ENCODE data around the gene EHMT1. TPM values are rescaled to one million over a fixed set of nuclear protein-coding genes. Genes with fewer than 3 reads are reported as not detected.
A peak's percentile ranks its signal among the peaks of the same experiment; 100 is the strongest.

Gene EHMT1
- total RNA-seq, 1 donor from 2014 or later = 64.5 TPM

GRCh38 chr9:137611623-137612609 lies 6.9 kb upstream of the EHMT1 start:
- H4K20me1 ChIP-seq (ENCODE audit: insufficient read depth, low read length) = peaks cover 8% of the 10 kb centered on the region
- Mint-ChIP-seq H3K4me1 (ENCODE audit: low read depth, unreplicated experiment) (peaks cover 16% of the 10 kb centered on the region), H3K27me3 (ENCODE audit: low read depth, unreplicated experiment) (no peaks in the 10 kb centered on the region), H3K9me3 (ENCODE audit: unreplicated experiment) (no peaks in the 10 kb centered on the region), H3K4me3 (ENCODE audit: unreplicated experiment) (no peak overlapping the region), H3K27ac (ENCODE audit: unreplicated experiment) (peak overlapping the region; percentile 85), H3K36me3 (ENCODE audit: low read depth, unreplicated experiment) (peaks cover 4% of the 10 kb centered on the region)
- H3K79me2 ChIP-seq (ENCODE audit: insufficient read depth, low read length) = peaks cover 19% of the 10 kb centered on the region
- no peaks in the 10 kb centered on the region for H3K27me3 ChIP-seq (ENCODE audit: insufficient read depth, low read length)
- peak overlapping the region; percentile 70 for H3K27ac ChIP-seq (ENCODE audit: low read depth, low read length)
- no peak for TF ChIP-seq CTCF (IDR thresholded peaks at IDR 0.05; ENCODE audit: insufficient read depth, low read depth, low read length)
- TF ChIP-seq EZH2 (IDR thresholded peaks at IDR 0.05; ENCODE audit: insufficient read depth, low read length) = no peak
- peak overlapping the region; percentile 71 for H3K4me2 ChIP-seq (ENCODE audit: low read length)
- H3K4me1 ChIP-seq (ENCODE audit: insufficient read depth, low read length) = peaks cover 21% of the 10 kb centered on the region
- FAIRE-seq (peak; percentile 78), DNase-seq (ENCODE audit: low read depth) (peak; percentile 70)
- peak overlapping the region; percentile 11 for H3K4me3 ChIP-seq (ENCODE audit: insufficient read depth, low read depth, low read length)
- no peaks in the 10 kb centered on the region for H3K9me3 ChIP-seq (ENCODE audit: insufficient read depth, low read depth, low read length)
- H2AFZ ChIP-seq (ENCODE audit: low read depth, low read length) = peak overlapping the region; percentile 41
- peak overlapping the region; percentile 53 for H3K9ac ChIP-seq (ENCODE audit: low read length)
- H3K36me3 ChIP-seq (ENCODE audit: insufficient read depth, low read length) = peaks cover 2% of the 10 kb centered on the region

GRCh38 chr9:137612741-137613142 lies 6.1 kb upstream of the EHMT1 start:
- Histone ChIP-seq H3K27me3 (ENCODE audit: insufficient read depth, low read length) (no peaks in the 10 kb centered on the region), H3K4me2 (ENCODE audit: low read length) (peak overlapping the region; percentile 71), H4K20me1 (ENCODE audit: insufficient read depth, low read length) (peaks cover 5% of the 10 kb centered on the region), H3K9ac (ENCODE audit: low read length) (no peak overlapping the region), H3K4me3 (ENCODE audit: insufficient read depth, low read depth, low read length) (no peak overlapping the region), H3K4me1 (ENCODE audit: insufficient read depth, low read length) (peaks cover 22% of the 10 kb centered on the region), H3K27ac (ENCODE audit: low read depth, low read length) (peak overlapping the region; percentile 70), H2AFZ (ENCODE audit: low read depth, low read length) (no peak overlapping the region), H3K9me3 (ENCODE audit: insufficient read depth, low read depth, low read length) (no peaks in the 10 kb centered on the region), H3K36me3 (ENCODE audit: insufficient read depth, low read length) (peaks cover 2% of the 10 kb centered on the region), H3K79me2 (ENCODE audit: insufficient read depth, low read length) (peaks cover 26% of the 10 kb centered on the region)
- DNase-seq (ENCODE audit: low read depth) (no peak), FAIRE-seq (no peak)
- no peaks in the 10 kb centered on the region for H3K27me3 Mint-ChIP-seq (ENCODE audit: low read depth, unreplicated experiment)
- no peaks in the 10 kb centered on the region for H3K9me3 Mint-ChIP-seq (ENCODE audit: unreplicated experiment)
- H3K27ac Mint-ChIP-seq (ENCODE audit: unreplicated experiment) = peak overlapping the region; percentile 75
- TF ChIP-seq EZH2 (IDR thresholded peaks at IDR 0.05; ENCODE audit: insufficient read depth, low read length) (no peak), CTCF (IDR thresholded peaks at IDR 0.05; ENCODE audit: insufficient read depth, low read depth, low read length) (no peak)
- H3K4me1 Mint-ChIP-seq (ENCODE audit: low read depth, unreplicated experiment) = peaks cover 18% of the 10 kb centered on the region
- H3K36me3 Mint-ChIP-seq (ENCODE audit: low read depth, unreplicated experiment) = peaks cover 2% of the 10 kb centered on the region
- H3K4me3 Mint-ChIP-seq (ENCODE audit: unreplicated experiment) = no peak overlapping the region

Data from astrocyte (in vitro differentiated cells and primary cell).